Activated T-helper 1 cell treated with anti-CD3 and anti-CD28 coated beads, Interleukin-12 subunit alpha, Interleukin-12 subunit beta, Interleukin-2, Interleukin-4 antibody, amounts not matched to agents 30 ng/mL and 10 ng/mL and 1 ng/mL, durations not matched to agents 14 hours and 24 hours and 36 hours (primary cell): ENCODE results near the gene PRRX2. TPM values are rescaled to one million over a fixed set of nuclear protein-coding genes. Genes with fewer than 3 reads are reported as not detected.

Experiments
- DNase-seq: peaks from one replicate; pipeline ENCODE4 v3.0.0; 2021; ENCODE audit warnings: low spot score
- H3K27ac Mint-ChIP-seq: one replicate; pipeline ENCODE4 v1.8.0; 2021; ENCODE audit warnings: mild to moderate bottlenecking, mixed read lengths
- H3K27me3 Mint-ChIP-seq: one replicate; pipeline ENCODE4 v1.8.0; 2022; ENCODE audit warnings: mild to moderate bottlenecking, moderate library complexity, mixed read lengths; ENCODE audit not compliant: insufficient read depth
- H3K36me3 Mint-ChIP-seq: one replicate; pipeline ENCODE4 v1.8.0; 2021; ENCODE audit warnings: low read depth, mixed read lengths
- H3K4me1 Mint-ChIP-seq: one replicate; pipeline ENCODE4 v1.8.0; 2021; ENCODE audit warnings: low read depth, mixed read lengths
- H3K4me3 Mint-ChIP-seq: one replicate; pipeline ENCODE4 v1.8.0; 2021; ENCODE audit warnings: mild to moderate bottlenecking, moderate library complexity, mixed read lengths
- H3K9me3 Mint-ChIP-seq: one replicate; pipeline ENCODE4 v1.8.0; 2021; ENCODE audit warnings: mixed read lengths
- intact Hi-C: fragments of 100-400 bp; cut with micrococcal nuclease; formaldehyde crosslinking; loops from one replicate; pipeline ENCODE4 v1.15.1; 2024
- total RNA-seq: library from RNA; stranded (reverse); gene quantifications from 2 replicates; pipeline ENCODE4 v1.2.3, GENCODE V29; 2022

Gene PRRX2
- total RNA-seq, 1 donor from 2014 or later: 7.8 TPM

GRCh38 chr9:129667378-129667777 is 1.9 kb downstream of the PRRX2 start:
- peaks cover 23% of the 10 kb centered on the region for H3K27me3 Mint-ChIP-seq
- no peak for DNase-seq

GRCh38 chr9:129667850-129668249 is 2.4 kb downstream of the PRRX2 start:
- Mint-ChIP-seq H3K4me1 (peaks cover 11% of the 10 kb centered on the region), H3K27me3 (peaks cover 21% of the 10 kb centered on the region), H3K9me3 (no peaks in the 10 kb centered on the region), H3K27ac (no peak overlapping the region), H3K36me3 (no peaks in the 10 kb centered on the region), H3K4me3 (no peak overlapping the region)
- DNase-seq: no peak
- intact Hi-C loops: no loop called here

More at GRCh38 chr9:129667378-129667777, 1.9 kb downstream of the PRRX2 start:
- intact Hi-C loops: no loop called here
- Mint-ChIP-seq H3K36me3 (no peaks in the 10 kb centered on the region), H3K27ac (no peak overlapping the region), H3K9me3 (no peaks in the 10 kb centered on the region), H3K4me1 (peaks cover 11% of the 10 kb centered on the region), H3K4me3 (no peak overlapping the region)

GRCh38 chr9:129669141-129669718 is 3.8 kb downstream of the PRRX2 start:
- Mint-ChIP-seq H3K36me3 (no peaks in the 10 kb centered on the region), H3K27ac (no peak overlapping the region), H3K4me3 (no peak overlapping the region), H3K9me3 (no peaks in the 10 kb centered on the region), H3K27me3 (peaks cover 21% of the 10 kb centered on the region), H3K4me1 (peaks cover 11% of the 10 kb centered on the region)
- DNase-seq: no peak
- intact Hi-C loops: no loop called here

GRCh38 chr9:129669946-129670345 is 4.5 kb downstream of the PRRX2 start:
- Mint-ChIP-seq H3K4me3 (no peak overlapping the region), H3K36me3 (no peaks in the 10 kb centered on the region), H3K27me3 (peaks cover 17% of the 10 kb centered on the region), H3K27ac (no peak overlapping the region), H3K4me1 (peaks cover 6% of the 10 kb centered on the region), H3K9me3 (no peaks in the 10 kb centered on the region)
- DNase-seq: no peak
- intact Hi-C loops: no loop called here

- H3K27me3 Mint-ChIP-seq: peaks cover 16% of the 10 kb centered on the region
- H3K4me1 Mint-ChIP-seq: peaks cover 5% of the 10 kb centered on the region
- H3K9me3 Mint-ChIP-seq: no peaks in the 10 kb centered on the region
- no peak for DNase-seq
- no peaks in the 10 kb centered on the region for H3K36me3 Mint-ChIP-seq
- H3K4me3 Mint-ChIP-seq: no peak overlapping the region
- no peak overlapping the region for H3K27ac Mint-ChIP-seq
- intact Hi-C loops: no loop called here
Measured at GRCh38 chr9:129671065-129671464, 5.6 kb downstream of the PRRX2 start.

GRCh38 chr9:129671519-129671918 is 6.1 kb downstream of the PRRX2 start:
- Mint-ChIP-seq H3K9me3 (no peaks in the 10 kb centered on the region), H3K36me3 (no peaks in the 10 kb centered on the region), H3K27ac (no peak overlapping the region), H3K4me1 (peaks cover 5% of the 10 kb centered on the region), H3K27me3 (peaks cover 16% of the 10 kb centered on the region), H3K4me3 (no peak overlapping the region)
- no peak for DNase-seq
- intact Hi-C loops: no loop called here

GRCh38 chr9:129672702-129673101 is 7.3 kb downstream of the PRRX2 start:
- H3K4me3 Mint-ChIP-seq: no peak overlapping the region
- no peak for DNase-seq
- no peaks in the 10 kb centered on the region for H3K36me3 Mint-ChIP-seq
- H3K27me3 Mint-ChIP-seq: peaks cover 10% of the 10 kb centered on the region
- intact Hi-C loops: no loop called here
- H3K9me3 Mint-ChIP-seq: no peaks in the 10 kb centered on the region
- H3K27ac Mint-ChIP-seq: no peak overlapping the region
- peaks cover 5% of the 10 kb centered on the region for H3K4me1 Mint-ChIP-seq

GRCh38 chr9:129673602-129674001 is 8.2 kb downstream of the PRRX2 start:
- intact Hi-C loops: no loop called here
- no peak overlapping the region for H3K4me3 Mint-ChIP-seq
- peaks cover 5% of the 10 kb centered on the region for H3K4me1 Mint-ChIP-seq
- H3K27ac Mint-ChIP-seq: no peak overlapping the region
- no peaks in the 10 kb centered on the region for H3K9me3 Mint-ChIP-seq
- DNase-seq: no peak
- H3K27me3 Mint-ChIP-seq: peaks cover 10% of the 10 kb centered on the region
- no peaks in the 10 kb centered on the region for H3K36me3 Mint-ChIP-seq

- no peak for DNase-seq
- no peak overlapping the region for H3K4me3 Mint-ChIP-seq
- no peak overlapping the region for H3K27ac Mint-ChIP-seq
- peaks cover 8% of the 10 kb centered on the region for H3K27me3 Mint-ChIP-seq
- peaks cover 5% of the 10 kb centered on the region for H3K4me1 Mint-ChIP-seq
- no peaks in the 10 kb centered on the region for H3K36me3 Mint-ChIP-seq
- intact Hi-C loops: no loop called here
- H3K9me3 Mint-ChIP-seq: no peaks in the 10 kb centered on the region
Measured at GRCh38 chr9:129674229-129674628, 8.8 kb downstream of the PRRX2 start.

- Mint-ChIP-seq H3K4me3 (no peak overlapping the region), H3K27me3 (peaks cover 4% of the 10 kb centered on the region), H3K36me3 (no peaks in the 10 kb centered on the region), H3K4me1 (peaks cover 5% of the 10 kb centered on the region), H3K27ac (no peak overlapping the region), H3K9me3 (no peaks in the 10 kb centered on the region)
- DNase-seq: no peak
- intact Hi-C loops: no loop called here
Measured at GRCh38 chr9:129675620-129676019, 10.2 kb downstream of the PRRX2 start.

GRCh38 chr9:129676287-129676686 is 10.8 kb downstream of the PRRX2 start:
- DNase-seq: no peak
- Mint-ChIP-seq H3K4me3 (no peak overlapping the region), H3K36me3 (no peaks in the 10 kb centered on the region)

GRCh38 chr9:129676975-129677374 is 11.5 kb downstream of the PRRX2 start:
- intact Hi-C loops: no loop called here
- H3K4me1 Mint-ChIP-seq: no peaks in the 10 kb centered on the region

More at GRCh38 chr9:129676287-129676686, 10.8 kb downstream of the PRRX2 start:
- peaks cover 4% of the 10 kb centered on the region for H3K27me3 Mint-ChIP-seq
- no peak overlapping the region for H3K27ac Mint-ChIP-seq
- intact Hi-C loops: no loop called here
- no peaks in the 10 kb centered on the region for H3K9me3 Mint-ChIP-seq
- H3K4me1 Mint-ChIP-seq: peaks cover 5% of the 10 kb centered on the region

GRCh38 chr9:129677456-129677855 is 12.0 kb downstream of the PRRX2 start:
- intact Hi-C loops: no loop called here
- no peak for DNase-seq
- Mint-ChIP-seq H3K27ac (no peak overlapping the region), H3K9me3 (no peaks in the 10 kb centered on the region), H3K36me3 (no peaks in the 10 kb centered on the region), H3K4me1 (no peaks in the 10 kb centered on the region), H3K27me3 (peaks cover 4% of the 10 kb centered on the region), H3K4me3 (no peak overlapping the region)

More at GRCh38 chr9:129676975-129677374, 11.5 kb downstream of the PRRX2 start:
- H3K27me3 Mint-ChIP-seq: peaks cover 4% of the 10 kb centered on the region
- no peaks in the 10 kb centered on the region for H3K9me3 Mint-ChIP-seq
- H3K27ac Mint-ChIP-seq: no peak overlapping the region
- DNase-seq: no peak
- no peaks in the 10 kb centered on the region for H3K36me3 Mint-ChIP-seq
- H3K4me3 Mint-ChIP-seq: no peak overlapping the region

- H3K27ac Mint-ChIP-seq: no peak overlapping the region
- H3K36me3 Mint-ChIP-seq: no peaks in the 10 kb centered on the region
- no peak for DNase-seq
- H3K4me1 Mint-ChIP-seq: no peaks in the 10 kb centered on the region
- intact Hi-C loops: no loop called here
- peaks cover 4% of the 10 kb centered on the region for H3K27me3 Mint-ChIP-seq
- no peaks in the 10 kb centered on the region for H3K9me3 Mint-ChIP-seq
- H3K4me3 Mint-ChIP-seq: no peak overlapping the region
Measured at GRCh38 chr9:129678844-129679243, 13.4 kb downstream of the PRRX2 start.
